Activated CD4-positive, alpha-beta T cell treated with anti-CD3 and anti-CD28 coated beads for 1 hour (primary cell): ENCODE data around the gene SLC35E3.
A peak's percentile ranks its signal among the peaks of the same experiment; 100 is the strongest.

ENCODE experiments used
- DNase-seq: peaks from one replicate; pipeline ENCODE4 v3.0.0-alpha.2; 2020

Gene SLC35E3

GRCh38 chr12:68745904-68746571, at the start of gene SLC35E3:
TSS of gene SLC35E3 (plus strand) at chr12:68746176. CDS start at chr12:68746378, 202 bp downstream.
- DNase-seq, result peak; percentile 81

DNA sequence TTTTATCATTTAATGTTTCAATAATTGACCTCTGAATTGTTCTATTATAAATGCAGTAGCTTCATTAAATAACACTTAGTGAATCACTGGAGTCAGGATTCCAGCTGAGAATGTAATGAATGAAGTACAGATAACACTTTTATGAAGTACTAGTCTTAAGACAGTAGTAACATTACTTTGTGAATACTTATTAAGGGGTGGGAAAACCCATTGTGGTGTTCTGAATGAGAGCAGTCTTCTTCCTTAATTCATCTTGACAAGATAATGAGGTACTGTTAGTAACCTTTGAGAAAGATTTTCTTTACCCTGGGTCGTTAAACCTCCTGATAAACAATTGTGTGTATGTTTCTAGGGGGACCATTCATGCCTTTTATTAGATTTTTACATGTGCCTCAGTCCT, 46.5 kb upstream of the SLC35E3 start:
- no peak for DNase-seq

DNA sequence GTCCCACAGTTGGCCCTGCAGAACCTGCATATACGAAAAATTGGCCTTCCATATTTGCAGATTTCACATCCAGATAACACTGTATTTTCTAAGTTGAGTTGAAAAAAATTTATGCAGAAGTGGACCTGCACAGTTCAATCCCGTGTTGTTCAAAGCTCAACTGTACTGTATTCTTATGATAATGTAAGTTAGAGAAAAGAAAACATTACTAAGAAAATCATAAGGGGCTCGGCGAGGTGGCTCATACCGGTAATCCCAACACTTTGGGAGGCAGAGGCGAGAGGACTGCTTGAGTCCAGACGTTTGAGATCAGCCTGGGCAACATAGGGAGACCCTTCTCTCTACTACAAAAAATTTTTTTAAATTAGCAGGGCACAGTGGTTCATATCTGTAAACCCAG, 18.2 kb upstream of the SLC35E3 start:
- no peak for DNase-seq

DNA sequence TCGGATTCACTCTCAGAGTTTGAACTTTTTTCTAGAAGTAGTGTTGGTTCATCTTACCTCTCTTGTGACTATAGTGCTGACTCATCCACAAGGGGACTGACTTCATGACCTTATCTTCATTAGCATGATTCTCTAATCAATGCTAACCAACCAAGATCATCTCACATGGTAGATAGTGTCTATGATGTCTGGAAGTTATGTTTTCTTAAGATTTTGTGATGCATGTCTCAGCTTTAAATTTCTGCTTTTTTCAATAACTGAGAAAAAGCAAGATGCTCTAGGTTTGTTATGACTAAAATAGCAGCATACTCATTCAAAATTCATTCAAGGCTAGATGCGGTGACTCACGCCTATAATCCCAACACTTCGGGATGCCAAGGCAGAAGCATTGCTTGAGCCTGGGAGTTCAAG, 12.3 kb upstream of the SLC35E3 start:
- DNase-seq, result no peak

DNA sequence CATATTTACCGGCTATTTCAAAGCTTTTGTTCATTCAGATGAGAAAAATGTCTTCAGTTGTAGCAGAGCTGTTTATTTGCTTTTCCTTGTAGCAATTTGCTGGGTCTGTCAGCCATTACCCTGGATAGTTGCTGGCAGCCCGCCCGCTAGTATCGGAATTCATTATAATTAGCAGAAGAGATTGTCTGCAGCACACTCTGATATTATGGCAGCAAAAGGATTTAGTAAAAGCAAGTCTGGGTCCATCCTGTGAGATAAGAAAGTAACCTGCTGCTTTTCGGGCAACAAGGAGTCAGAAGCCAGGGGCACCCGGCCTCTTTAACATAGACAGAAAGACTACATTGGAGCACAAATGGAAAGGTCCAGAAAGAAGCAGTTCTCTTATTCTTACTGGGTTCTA, 6.1 kb upstream of the SLC35E3 start:
- no peak for DNase-seq

DNA sequence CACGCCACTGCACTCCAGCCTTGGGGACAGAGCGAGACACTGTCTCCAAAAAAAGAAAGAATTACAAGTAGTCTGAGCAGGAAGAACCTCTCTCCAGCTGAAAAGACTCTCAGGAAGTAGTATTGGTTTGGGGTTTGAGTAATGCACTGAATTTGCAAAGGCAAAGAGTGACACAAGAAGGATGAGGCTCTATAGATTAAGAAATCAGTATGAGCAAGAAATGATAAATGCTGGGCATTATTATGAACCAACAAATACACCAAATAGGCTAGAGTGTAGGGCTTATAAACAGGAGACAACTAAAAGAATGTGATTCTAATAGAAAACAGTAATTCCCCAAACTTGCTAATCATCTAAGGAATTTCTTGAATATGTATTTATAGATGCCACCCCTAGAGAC, 2.6 kb upstream of the SLC35E3 start:
- DNase-seq, result no peak

- DNase-seq, result no peak
Measured at GRCh38 chr12:68745376-68745903, 536 bp upstream of the SLC35E3 start.

DNA sequence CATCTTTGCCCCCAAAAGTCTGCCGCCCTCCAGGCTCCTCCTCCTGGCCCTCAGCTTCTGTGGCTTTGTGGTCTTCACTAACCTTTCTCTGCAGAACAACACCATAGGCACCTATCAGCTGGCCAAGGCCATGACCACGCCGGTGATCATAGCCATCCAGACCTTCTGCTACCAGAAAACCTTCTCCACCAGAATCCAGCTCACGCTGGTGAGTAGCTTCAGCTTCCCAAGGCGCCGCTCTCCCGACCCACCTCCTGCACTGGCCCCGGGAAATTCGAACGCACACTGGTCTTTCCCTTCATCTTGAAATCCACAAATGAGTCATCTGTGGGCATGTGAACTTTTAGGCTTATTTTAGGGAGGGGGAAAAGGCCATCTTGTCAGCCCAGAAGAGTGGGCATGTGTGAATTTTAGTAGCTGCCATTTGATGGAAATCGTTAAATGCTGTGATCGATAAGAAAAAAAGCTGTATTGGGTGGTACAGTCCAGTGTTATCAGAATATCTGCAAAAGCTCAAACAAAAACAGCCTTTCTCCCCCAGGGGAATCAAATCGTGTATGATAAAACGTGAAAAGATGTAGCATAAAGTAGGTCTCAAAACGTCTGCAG, 700 bp downstream of the SLC35E3 start:
- DNase-seq, result peak; percentile 9

DNA sequence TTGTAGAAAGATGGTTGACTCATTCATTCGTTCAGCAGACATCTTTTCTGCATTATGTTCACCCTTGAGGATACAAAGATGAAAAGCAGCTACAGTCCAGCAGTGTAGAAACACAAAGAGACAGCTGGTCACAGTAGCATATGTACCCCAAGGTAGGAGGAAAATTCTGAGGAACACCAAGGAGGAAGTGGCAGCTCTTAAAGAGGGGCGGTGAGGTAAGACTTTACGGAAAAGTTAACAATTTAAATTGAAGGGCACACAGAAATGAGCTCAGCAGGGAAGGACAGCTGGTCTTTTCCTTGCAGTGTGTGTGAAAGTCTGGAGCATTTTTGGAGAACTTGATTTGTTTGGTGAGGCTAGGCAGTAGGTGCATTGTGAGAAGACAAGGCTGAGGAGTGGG, 3.5 kb downstream of the SLC35E3 start:
- DNase-seq, result no peak

GRCh38 chr12:68749861-68750260, 3.9 kb downstream of the SLC35E3 start:
- no peak for DNase-seq

- DNase-seq, result no peak
Measured at GRCh38 chr12:68750506-68750905, 4.5 kb downstream of the SLC35E3 start.

- no peak for DNase-seq
Measured at GRCh38 chr12:68755536-68756243, 9.7 kb downstream of the SLC35E3 start.

DNA sequence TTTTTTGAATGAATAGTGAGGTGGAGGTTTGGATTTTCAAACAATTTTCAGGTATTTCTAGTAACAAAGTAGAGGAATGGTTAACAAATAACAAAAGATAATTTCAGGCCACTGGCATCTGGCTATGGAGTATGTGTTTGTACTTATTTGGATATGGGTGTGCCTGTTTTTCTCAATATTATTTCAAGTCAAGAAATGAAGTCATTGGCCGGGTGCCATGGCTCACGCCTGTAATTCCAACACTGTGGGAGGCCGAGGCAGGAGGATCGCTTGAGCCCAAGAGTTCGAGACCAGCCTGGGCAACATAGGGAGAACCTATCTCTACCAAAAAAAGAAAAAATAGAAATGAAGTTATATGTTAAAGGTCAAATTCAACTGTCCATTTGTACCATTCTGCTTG, 13.9 kb downstream of the SLC35E3 start:
- DNase-seq, result no peak

- DNase-seq, result no peak
Measured at GRCh38 chr12:68760806-68761441, 14.9 kb downstream of the SLC35E3 start.

DNA sequence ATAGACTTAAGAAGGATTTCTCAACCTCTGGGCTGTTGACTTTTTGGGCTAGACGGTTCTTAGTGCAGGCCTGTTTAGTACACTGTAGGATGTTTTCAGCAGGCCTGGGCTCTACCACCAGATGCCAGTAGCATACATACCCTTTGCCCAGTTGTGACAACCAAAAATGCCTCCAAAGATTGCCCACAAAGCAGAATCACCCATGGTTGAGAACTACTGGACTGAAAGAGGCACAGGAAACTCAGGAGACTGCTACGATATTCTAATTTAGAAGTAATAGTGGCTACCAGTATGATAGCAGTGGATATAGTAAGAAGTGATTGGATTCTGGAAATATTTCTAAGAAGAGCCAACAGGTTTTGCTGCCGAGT, 15.5 kb downstream of the SLC35E3 start:
- DNase-seq, result no peak

DNA sequence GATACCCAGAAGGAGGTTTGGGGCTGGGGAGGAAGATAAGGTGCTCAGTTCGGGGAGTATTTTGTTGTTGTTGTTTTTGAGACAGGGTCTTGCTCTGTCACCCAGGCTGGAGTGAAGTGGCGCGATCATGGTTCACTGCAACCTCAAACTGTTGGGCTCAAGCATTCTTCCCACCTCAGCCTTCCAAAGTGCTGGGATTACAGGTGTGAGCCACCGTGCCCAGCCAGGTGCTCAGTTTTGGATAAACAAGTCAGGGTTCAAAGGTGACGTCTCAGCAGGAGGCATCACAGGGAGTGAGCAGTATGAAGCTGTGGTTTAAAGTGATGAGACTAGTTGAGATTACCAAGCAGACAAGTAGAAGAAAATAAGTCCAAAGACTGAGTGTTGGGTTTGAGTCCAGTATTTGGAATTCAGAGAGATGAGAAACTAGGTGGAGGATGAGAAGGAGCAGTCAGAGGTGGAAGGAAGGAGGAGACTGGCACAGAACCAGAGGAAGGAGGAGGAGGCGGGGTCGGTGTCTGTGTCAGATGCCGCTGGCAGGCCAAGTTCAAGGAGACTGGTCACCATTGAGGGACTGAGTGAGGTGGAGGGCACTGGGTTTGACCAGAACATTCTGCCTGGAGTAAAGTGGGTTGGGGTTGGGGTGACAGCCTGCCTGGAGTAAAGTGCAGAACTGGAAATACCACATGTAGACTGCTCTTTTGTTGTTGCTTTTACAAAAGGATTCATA, 16.1 kb downstream of the SLC35E3 start:
- DNase-seq, result no peak

DNA sequence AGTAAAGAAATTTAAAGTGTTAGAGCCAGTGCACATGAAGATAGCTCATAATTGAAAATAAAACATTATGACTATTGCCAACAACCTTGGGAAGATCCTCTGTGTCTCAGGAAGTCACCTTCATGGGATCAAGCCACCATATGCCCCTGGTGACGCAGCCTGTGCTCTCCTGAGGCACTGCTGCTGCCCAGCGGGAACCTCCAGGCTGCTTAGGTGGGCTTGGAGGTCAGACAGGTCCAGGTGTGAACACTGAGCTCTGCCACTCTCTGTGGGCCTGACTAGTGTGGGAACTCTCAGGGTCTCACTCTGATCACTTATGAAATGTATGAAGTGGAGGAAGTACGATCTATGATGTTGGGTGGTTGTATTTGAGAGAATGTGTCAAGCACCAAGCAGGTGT, 16.7 kb downstream of the SLC35E3 start:
- DNase-seq, result no peak

- no peak for DNase-seq
Measured at GRCh38 chr12:68765696-68766095, 19.7 kb downstream of the SLC35E3 start.

DNA sequence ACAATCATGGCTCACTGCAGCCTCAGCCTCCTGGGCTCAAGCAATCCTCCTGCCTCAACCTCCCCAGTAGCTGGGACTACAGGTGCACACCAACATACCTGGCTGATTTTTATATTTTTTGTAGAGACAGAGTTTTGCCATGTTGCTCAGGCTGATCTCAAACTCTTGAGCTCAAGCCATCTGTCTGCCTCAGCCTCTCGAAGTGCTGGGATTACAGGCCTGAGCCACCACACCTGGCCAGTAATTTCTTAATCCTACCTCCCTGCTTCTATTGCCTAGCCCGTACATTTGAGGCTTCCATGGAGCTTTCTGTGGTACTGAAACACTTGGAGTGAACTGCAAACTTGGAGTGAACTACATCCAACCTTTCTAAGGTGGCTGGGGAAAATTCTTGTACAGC, 20.7 kb downstream of the SLC35E3 start:
- no peak for DNase-seq

- no peak for DNase-seq
Measured at GRCh38 chr12:68767191-68767590, 21.2 kb downstream of the SLC35E3 start.

- no peak for DNase-seq
Measured at GRCh38 chr12:68768431-68768939, 22.5 kb downstream of the SLC35E3 start.

DNA sequence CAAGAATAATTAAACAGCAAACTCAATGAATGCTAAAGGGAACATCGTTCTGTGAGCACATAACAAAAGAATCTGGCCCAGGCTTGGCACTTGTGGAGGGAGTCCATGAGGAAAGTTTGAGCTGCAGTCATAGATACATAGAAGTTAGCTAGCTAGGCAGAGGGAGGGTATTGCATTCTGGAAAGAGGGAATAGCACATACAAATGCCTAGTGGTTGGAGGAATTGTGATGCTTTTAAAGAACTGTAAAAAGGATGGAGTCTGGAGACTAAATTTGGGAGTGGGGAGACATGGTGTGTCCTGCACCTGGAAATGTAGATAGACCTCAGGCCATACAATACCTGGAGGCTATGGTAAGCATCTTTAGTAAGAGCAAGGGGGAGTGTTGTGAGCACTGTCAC, 24.0 kb downstream of the SLC35E3 start:
- no peak for DNase-seq
